ENCODE data around the gene FBL. TPM values are rescaled to one million over a fixed set of nuclear protein-coding genes. Genes with fewer than 3 reads are reported as not detected.
A peak's percentile ranks its signal among the peaks of the same experiment; 100 is the strongest.

Gene FBL
- total and polyA plus RNA-seq, 10 of the 15 experiments (the other 5 are each of a cell fraction or from before 2014, with no cell fraction given) = 156 to 1,083 (median 478) TPM

- CTCF ChIA-PET = interaction anchor here (0.8 to 9.1 kb wide), 16 partner anchors 10 to 303 kb away, joined by 3 to 466 read pairs (median 34); partner anchors contain the start of genes DYRK1B, PSMC4 and ZNF780A
- Histone ChIP-seq H3K4me2 (ENCODE audit: control insufficient read depth, insufficient read depth) (peak overlapping the region; percentile 91), H4K20me1 (ENCODE audit: control insufficient read depth, insufficient read depth) (no peaks in the 10 kb centered on the region; the same call in 1 of the 2 replicates), H3K27ac (ENCODE audit: control insufficient read depth, insufficient read depth) (peak overlapping the region; percentile 81), H3K9ac (ENCODE audit: control insufficient read depth, insufficient read depth, low read length) (peak overlapping the region; percentile 96), H3K4me1 (ENCODE audit: control insufficient read depth, insufficient read depth, low read length) (peaks cover 15% of the 10 kb centered on the region), H3K4me3 (peak overlapping the region; percentile 70), H3K27me3 (replicated peaks in 1 of 2; ENCODE audit: control insufficient read depth in 2 of 2, insufficient read depth in 2 of 2, low read length in 1 of 2) (no peaks in the 10 kb centered on the region), H3K79me2 (ENCODE audit: control insufficient read depth, insufficient read depth, low read length) (peaks cover 60% of the 10 kb centered on the region), H3K9me3 (replicated peaks; ENCODE audit: control insufficient read depth, insufficient read depth, low read length) (no peaks in the 10 kb centered on the region), H2AFZ (ENCODE audit: control insufficient read depth, low read depth, low read length) (no peak overlapping the region; the same call in 1 of the 2 replicates), H3K36me3 (ENCODE audit: control insufficient read depth in 2 of 2, insufficient read depth in 2 of 2, low read length in 1 of 2) (0 out of 4 replicates have a peak, but pooled peaks cover 0 to 8% of the 10 kb centered on the region in 2 experiments)
- POLR2A ChIA-PET = interaction anchor here (0.8 to 5.1 kb wide), 13 partner anchors 10 to 345 kb away, joined by 3 to 34 read pairs (median 5); partner anchors contain the start of genes DYRK1B, MAP3K10 and PSMC4
- TF ChIP-seq IKZF1 (conservative IDR thresholded peaks at IDR 0.05) (peak; percentile 37; the same call in 1 of the 2 replicates), EED (IDR thresholded peaks at IDR 0.05; ENCODE audit: low read depth) (peak; percentile 33; the same call in 1 of the 2 replicates), BCL11A (IDR thresholded peaks at IDR 0.05; ENCODE audit: low read depth, low read length) (no peak), TARDBP (IDR thresholded peaks at IDR 0.05; ENCODE audit: borderline replicate concordance) (no peak), IKZF2 (IDR thresholded peaks at IDR 0.05) (peak; percentile 40 to 55; a peak in 2 of 4 replicates), SMC3 (IDR thresholded peaks at IDR 0.05; ENCODE audit: borderline replicate concordance, low read length) (no peak), MTA2 (IDR thresholded peaks at IDR 0.05; ENCODE audit: low read depth) (peak; percentile 29; the same call in 1 of the 2 replicates)
- RAD21 ChIA-PET (ENCODE audit: unreplicated experiment) = interaction anchor here (0.7 to 8.0 kb wide), 11 partner anchors 12 to 345 kb away, joined by 3 to 271 read pairs (median 3); partner anchors contain the start of genes DYRK1B, PSMC4 and ZNF546
- in situ Hi-C loops (cut with MboI) = no loop called here
- DNase-seq (ENCODE audit: low read depth, low spot score) = no peak
- 2% methylated on average over 17 of the region's 17 CpGs for WGBS (ENCODE audit: insufficient coverage, insufficient replicate concordance, low lambda C conversion rate, missing lambda C conversion rate)
- BruUV-seq (replicated peaks) = TSS peak; percentile 69
- SMC1A ChIA-PET (ENCODE audit: uncharacterized antibody, unreplicated experiment) = interaction anchor here (0.7 to 8.8 kb wide), 10 partner anchors 12 to 293 kb away, joined by 3 to 309 read pairs (median 12); partner anchors contain the start of genes DYRK1B and PSMC4
- FAIRE-seq = no peak
- ATAC-seq = peak; percentile 8
- intact Hi-C loops (cut with micrococcal nuclease; ENCODE audit: unreplicated experiment) = loop anchor here (2.0 kb wide), 1 partner anchor 79 kb away; no protein-coding TSS in a partner anchor
These were observed 621 bp downstream of the FBL start for GRCh38 chr19:39845584-39845932.

Measured in GM12878 (cell line).